Spleen (tissue), 11 donors: ENCODE measurements around the gene SPTSSA. TPM values are rescaled to one million over a fixed set of nuclear protein-coding genes. Genes with fewer than 3 reads are reported as not detected.
A peak's percentile ranks its signal among the peaks of the same experiment; 100 is the strongest.

Experiments
- DNase-seq: peaks from one replicate; pipeline ENCODE4 v3.0.0-alpha.2; 2020
- H3K27ac ChIP-seq, 8 donors: fragments of 200-600 bp; sonication (generic) in 7 of 8; 1 replicate in 4 of 8; 2 replicates in 4 of 8; pipeline versions ENCODE4 v1.5.0 to v1.8.0; 2016 to 2021; ENCODE audit warnings: inconsistent platforms in 4 of 8, mild to moderate bottlenecking in 4 of 8, moderate library complexity in 1 of 8
- H3K27me3 ChIP-seq, 7 donors: fragments of 200-600 bp; sonication (generic) in 6 of 7; replicated peaks in 1 of 7; 1 replicate in 4 of 7; 2 replicates in 3 of 7; pipeline versions ENCODE4 v1.5.0 to v1.8.0; 2016 to 2021; ENCODE audit warnings: inconsistent platforms in 3 of 7, mild to moderate bottlenecking in 1 of 7
- H3K36me3 ChIP-seq, 6 donors: fragments of 200-600 bp; sonication (generic) in 5 of 6; 1 replicate in 4 of 6; 2 replicates in 2 of 6; pipeline versions ENCODE4 v1.5.0 to v1.8.0; 2016 to 2021; ENCODE audit warnings: inconsistent platforms in 2 of 6
- H3K4me1 ChIP-seq, 6 donors: fragments of 200-600 bp; sonication (generic) in 5 of 6; 1 replicate in 3 of 6; 2 replicates in 3 of 6; pipeline versions ENCODE4 v1.5.0 to v1.8.0; 2016 to 2021; ENCODE audit warnings: inconsistent platforms in 3 of 6
- H3K4me3 ChIP-seq, 8 donors: fragments of 200-600 bp; sonication (generic) in 7 of 8; 1 replicate in 4 of 8; 2 replicates in 4 of 8; pipeline versions ENCODE4 v1.5.0 to v1.8.0; 2016 to 2021; ENCODE audit warnings: inconsistent platforms in 4 of 8, mild to moderate bottlenecking in 4 of 8, moderate library complexity in 2 of 8
- H3K9me3 ChIP-seq, 8 donors: fragments of 200-600 bp; sonication (generic) in 7 of 8; 1 replicate in 4 of 8; 2 replicates in 4 of 8; pipeline versions ENCODE4 v1.5.0 to v1.8.0; 2016 to 2021; ENCODE audit warnings: inconsistent platforms in 4 of 8
- CTCF ChIP-seq, 11 experiments: fragments of 200-600 bp in 7 of 11; fragments of 450-650 bp in 4 of 11; sonication (generic) in 4 of 11; IDR thresholded peaks in 8 of 11; conservative IDR thresholded peaks in 3 of 11; 1 replicate in 7 of 11; 2 replicates in 4 of 11; pipeline versions ENCODE4 v1.4.0 to v1.8.0; 2016 to 2021; ENCODE audit warnings: antibody characterized with exemption in 11 of 11, inconsistent platforms in 4 of 11, mild to moderate bottlenecking in 1 of 11
- POLR2A ChIP-seq, 3 donors: fragments of 450-650 bp; IDR thresholded peaks; one replicate each; pipeline ENCODE4 v1.5.1; 2017; ENCODE audit warnings: antibody characterized with exemption in 3 of 3, mild to moderate bottlenecking in 1 of 3
- POLR2AphosphoS5 ChIP-seq, 3 donors: sonication (generic); formaldehyde crosslinking; IDR thresholded peaks; one replicate each; pipeline ENCODE4 v1.5.1; 2017; ENCODE audit warnings: antibody characterized with exemption in 3 of 3
- WGBS, 5 donors: extraction: QIAGEN DNeasy Blood & Tissue Kit in 3 of 5; methylation state at CpG; one replicate each; pipeline versions ENCODE4 v1.1.5 to v1.1.7; 2013 to 2018; 5-methylcytosine and 5-hydroxymethylcytosine counted together
- intact Hi-C: fragments of 100-400 bp; cut with DNase I; formaldehyde crosslinking; loops from one replicate; pipeline ENCODE4 v1.15.0; 2023; ENCODE audit warnings: low total_unique reads
- polyA plus RNA-seq, 3 donors: library from polyadenylated mRNA; stranded (reverse); fragments of 200-250 nt; gene quantifications; one replicate each; pipeline ENCODE4 v1.2.1, GENCODE V29; 2013
- total RNA-seq, 7 donors: library from RNA; depleted of rRNA in 3 of 7; stranded (reverse); fragments of >200 nt in 3 of 7; fragmentation: NEBNext Ultra II Directional in 4 of 7; extraction: Animal tissue kit (Norgen Biotek cat#: 25700) in 4 of 7; gene quantifications; one replicate each; pipeline versions ENCODE4 v1.1.0 to v1.2.1, GENCODE V29; 2016 to 2021
- donor health status: healthy with polysubstance abuse.
- donor health status: DM: no; HTN: no; CAD: no; lungs with moderate emphysema.
- donor health status: DM: no; HTN: no; CAD: no.
- donor health status: Bipolar disorder and iron deficiency.
- donor health status: healthy.
- donor health status: DM: no; HTN: no; CAD: no.
- donor health status: DM: yes; HTN: yes; CAD: no.

The SPTSSA gene
- total and polyA plus RNA-seq, 10 donors: 8.9 to 16.7 (median 13.3) TPM

- Histone ChIP-seq H3K9me3 (no peaks in the 10 kb centered on the region), H3K36me3 (no peaks in the 10 kb centered on the region), H3K4me1 (peaks cover 0 to 20% (median 4%) of the 10 kb centered on the region in 6 donors), H3K27me3 (no peaks in the 10 kb centered on the region), H3K4me3 (no peak overlapping the region), H3K27ac (no peak overlapping the region)
- intact Hi-C loops: no loop called here
- 87 to 100% (median 99%) methylated on average over 2 of the region's 2 CpGs for WGBS, 5 donors
- TF ChIP-seq CTCF (IDR thresholded peaks at IDR 0.05 in 8 of 11, conservative IDR thresholded peaks at IDR 0.05 in 3 of 11) (no peak), POLR2AphosphoS5 (IDR thresholded peaks at IDR 0.05) (no peak), POLR2A (IDR thresholded peaks at IDR 0.05) (no peak)
- DNase-seq: no peak
Observed at GRCh38 chr14:34466691-34467090, 4.7 kb upstream of the SPTSSA start.

- no peak overlapping the region for H3K4me3 ChIP-seq
- intact Hi-C loops: no loop called here
- H3K4me1 ChIP-seq: peaks cover 0 to 34% (median 18%) of the 10 kb centered on the region in 6 donors
- DNase-seq: no peak
- TF ChIP-seq POLR2A (IDR thresholded peaks at IDR 0.05) (no peak), POLR2AphosphoS5 (IDR thresholded peaks at IDR 0.05) (no peak), CTCF (IDR thresholded peaks at IDR 0.05 in 8 of 11, conservative IDR thresholded peaks at IDR 0.05 in 3 of 11) (no peak)
- no peaks in the 10 kb centered on the region for H3K36me3 ChIP-seq
- peak overlapping the region in 6 of 8 donors; percentile 3 to 69 (median 39) for H3K27ac ChIP-seq
- 25 to 34% (median 27%) methylated on average over 2 of the region's 2 CpGs for WGBS, 5 donors
- no peaks in the 10 kb centered on the region for H3K9me3 ChIP-seq
- no peaks in the 10 kb centered on the region for H3K27me3 ChIP-seq
Observed at GRCh38 chr14:34465069-34465859, 3.2 kb upstream of the SPTSSA start.

GRCh38 chr14:34463598-34463961 is 1.5 kb upstream of the SPTSSA start:
- H3K36me3 ChIP-seq: no peaks in the 10 kb centered on the region
- H3K27me3 ChIP-seq: no peaks in the 10 kb centered on the region
- intact Hi-C loops: no loop called here
- no peaks in the 10 kb centered on the region for H3K9me3 ChIP-seq
- DNase-seq: no peak
- no peak overlapping the region for H3K27ac ChIP-seq
- peaks cover 0 to 36% (median 24%) of the 10 kb centered on the region in 6 donors for H3K4me1 ChIP-seq
- 86 to 94% (median 91%) methylated on average over 1 of the region's 1 CpG for WGBS, 5 donors
- TF ChIP-seq CTCF (IDR thresholded peaks at IDR 0.05 in 8 of 11, conservative IDR thresholded peaks at IDR 0.05 in 3 of 11): no peak
- TF ChIP-seq POLR2A (IDR thresholded peaks at IDR 0.05): no peak
- TF ChIP-seq POLR2AphosphoS5 (IDR thresholded peaks at IDR 0.05): no peak
- no peak overlapping the region for H3K4me3 ChIP-seq

- no peak for DNase-seq
- H3K4me3 ChIP-seq: peak overlapping the region; percentile 63 to 90 (median 72)
- peaks cover 0 to 5% (median under 1%) of the 10 kb centered on the region in 6 donors for H3K36me3 ChIP-seq
- no peaks in the 10 kb centered on the region for H3K9me3 ChIP-seq
- intact Hi-C loops: no loop called here
- TF ChIP-seq POLR2A (IDR thresholded peaks at IDR 0.05) (no peak), CTCF (IDR thresholded peaks at IDR 0.05 in 8 of 11, conservative IDR thresholded peaks at IDR 0.05 in 3 of 11) (peak in 1 of 11 experiments; percentile 14), POLR2AphosphoS5 (IDR thresholded peaks at IDR 0.05) (no peak)
- H3K27ac ChIP-seq: peak overlapping the region; percentile 62 to 93 (median 86)
- peaks cover 0 to 36% (median 24%) of the 10 kb centered on the region in 6 donors for H3K4me1 ChIP-seq
- H3K27me3 ChIP-seq: no peaks in the 10 kb centered on the region
- WGBS, 5 donors: 1 to 2% (median 1%) methylated on average over 17 to 45 of the region's 45 CpGs
Observed at GRCh38 chr14:34461334-34462131, 507 bp downstream of the SPTSSA start.
